Endothelial cell (in vitro differentiated cells): ENCODE measurements around the gene EID1. TPM values are rescaled to one million over a fixed set of nuclear protein-coding genes. Genes with fewer than 3 reads are reported as not detected.

ENCODE experiments used
- DNase-seq: peaks from one replicate; pipeline ENCODE4 v3.0.0; 2021; ENCODE audit warnings: low spot score
- H3K27ac Mint-ChIP-seq: one replicate; pipeline ENCODE4 v1.8.0; 2021; ENCODE audit warnings: mixed read lengths, inconsistent platforms; ENCODE audit not compliant: unreplicated experiment
- H3K27me3 Mint-ChIP-seq: one replicate; pipeline ENCODE4 v1.8.0; 2021; ENCODE audit warnings: mild to moderate bottlenecking, moderate library complexity, mixed read lengths, inconsistent platforms; ENCODE audit not compliant: unreplicated experiment
- H3K36me3 Mint-ChIP-seq: one replicate; pipeline ENCODE4 v1.8.0; 2021; ENCODE audit warnings: mild to moderate bottlenecking, low read depth, mixed read lengths, inconsistent platforms; ENCODE audit not compliant: unreplicated experiment
- H3K4me1 Mint-ChIP-seq: one replicate; pipeline ENCODE4 v1.8.0; 2021; ENCODE audit warnings: mild to moderate bottlenecking, mixed read lengths, inconsistent platforms; ENCODE audit not compliant: unreplicated experiment
- H3K4me3 Mint-ChIP-seq: one replicate; pipeline ENCODE4 v1.8.0; 2021; ENCODE audit warnings: mild to moderate bottlenecking, mixed read lengths, inconsistent platforms; ENCODE audit not compliant: unreplicated experiment
- H3K9me3 Mint-ChIP-seq: one replicate; pipeline ENCODE4 v1.8.0; 2021; ENCODE audit warnings: mixed read lengths, inconsistent platforms; ENCODE audit not compliant: unreplicated experiment
- CTCF ChIP-seq: fragments of 200-600 bp; sonication (generic); IDR thresholded peaks from one replicate; pipeline ENCODE4 v1.5.0; 2021; ENCODE audit warnings: antibody characterized with exemption; ENCODE audit not compliant: unreplicated experiment
- total RNA-seq: library from RNA; stranded (reverse); fragmentation: NEBNext Ultra II Directional; extraction: Animal tissue kit (Norgen Biotek cat#: 25700); gene quantifications from one replicate; pipeline ENCODE4 v1.2.1, GENCODE V29; 2021; ENCODE audit not compliant: unreplicated experiment

Gene EID1
- total RNA-seq, 1 donor from 2014 or later: 126 TPM

- no peaks in the 10 kb centered on the region for H3K27me3 Mint-ChIP-seq
- no peaks in the 10 kb centered on the region for H3K4me1 Mint-ChIP-seq
- no peaks in the 10 kb centered on the region for H3K9me3 Mint-ChIP-seq
- H3K4me3 Mint-ChIP-seq: no peak overlapping the region
- DNase-seq: no peak
- peaks cover 11% of the 10 kb centered on the region for H3K36me3 Mint-ChIP-seq
- H3K27ac Mint-ChIP-seq: no peak overlapping the region
- no peak for TF ChIP-seq CTCF
These were observed 9.9 kb upstream of the EID1 start for GRCh38 chr15:48868023-48868422.

GRCh38 chr15:48868536-48868935, 9.4 kb upstream of the EID1 start:
- Mint-ChIP-seq H3K27ac (no peak overlapping the region), H3K27me3 (no peaks in the 10 kb centered on the region), H3K36me3 (peaks cover 11% of the 10 kb centered on the region), H3K4me3 (no peak overlapping the region), H3K4me1 (no peaks in the 10 kb centered on the region), H3K9me3 (no peaks in the 10 kb centered on the region)
- no peak for DNase-seq
- TF ChIP-seq CTCF: no peak

GRCh38 chr15:48869966-48870365, 8.0 kb upstream of the EID1 start:
- no peaks in the 10 kb centered on the region for H3K4me1 Mint-ChIP-seq
- peaks cover 11% of the 10 kb centered on the region for H3K36me3 Mint-ChIP-seq
- no peak for TF ChIP-seq CTCF
- no peaks in the 10 kb centered on the region for H3K9me3 Mint-ChIP-seq
- H3K27me3 Mint-ChIP-seq: no peaks in the 10 kb centered on the region
- no peak overlapping the region for H3K4me3 Mint-ChIP-seq
- H3K27ac Mint-ChIP-seq: no peak overlapping the region
- DNase-seq: no peak

GRCh38 chr15:48871542-48871941, 6.4 kb upstream of the EID1 start:
- Mint-ChIP-seq H3K4me1 (no peaks in the 10 kb centered on the region), H3K4me3 (no peak overlapping the region), H3K27ac (no peak overlapping the region), H3K27me3 (no peaks in the 10 kb centered on the region), H3K9me3 (no peaks in the 10 kb centered on the region), H3K36me3 (peaks cover under 1% of the 10 kb centered on the region)
- DNase-seq: no peak
- no peak for TF ChIP-seq CTCF

GRCh38 chr15:48872632-48873031, 5.3 kb upstream of the EID1 start:
- Mint-ChIP-seq H3K27me3 (peaks cover 1% of the 10 kb centered on the region), H3K4me3 (no peak overlapping the region), H3K36me3 (no peaks in the 10 kb centered on the region), H3K4me1 (peaks cover 2% of the 10 kb centered on the region), H3K27ac (no peak overlapping the region), H3K9me3 (no peaks in the 10 kb centered on the region)
- TF ChIP-seq CTCF: no peak
- no peak for DNase-seq
